Heart left ventricle (tissue), 13 donors: Measurements from ENCODE around the gene ARFGAP1.

Experiments
- CTCF ChIP-seq, 12 donors: fragments of 200-600 bp; sonication (generic) in 4 of 12; IDR thresholded peaks; one replicate each; pipeline versions ENCODE4 v1.5.0 to v1.8.0; 2018 to 2022; ENCODE audit warnings: antibody characterized with exemption in 12 of 12, mild to moderate bottlenecking in 5 of 12
- POLR2A ChIP-seq, 2 donors: fragments of 450-650 bp; IDR thresholded peaks; one replicate each; pipeline ENCODE4 v1.6.1; 2017; ENCODE audit warnings: antibody characterized with exemption in 2 of 2, mild to moderate bottlenecking in 2 of 2, moderate library complexity in 2 of 2
- donor health status: ischemic (EF 13 %, LVEDD 7.1; RV severe dilation, severe dysfunction).
- donor health status: DM: no; HTN: yes; CAD: no.
- donor health status: DM: no; HTN: no; CAD: no.
- donor health status: ischemic (EF 25% LVEDD 6.9; RV normal size, moderate dysfunction).
- donor health status: ischemic (EF 25% LVEDD 5.7; RV mildly dilated, moderate dysfunction).
- donor health status: ischemic (EF 35%, LVEDD 5.7; RV mildly dilated, moderate dysfunction).
- donor health status: nonischemic (EF 11% LVEDD 7.7; RV severe dilation, severe dysfunction).
- donor health status: DM: yes; HTN: yes; CAD: no.
- donor health status: PGD.
- donor health status: ischemic (EF 29% LVEDD 5.4; RV normal size, mild dysfunction).
- donor health status: nonischemic (EF 23%, LVEDD 6.1; RV moderate dilation, normal function).

- TF ChIP-seq CTCF (IDR thresholded peaks at IDR 0.05), result no peak
- no peak for TF ChIP-seq POLR2A (IDR thresholded peaks at IDR 0.05)
Measured at GRCh38 chr20:63247671-63248228, 24.9 kb upstream of the ARFGAP1 start.
